ENCODE data around the gene A4GNT. TPM values are rescaled to one million over a fixed set of nuclear protein-coding genes. Genes with fewer than 3 reads are reported as not detected.
"Not testable (repeated sequence)": the region's sequence is repeated elsewhere in the genome, so short reads cannot be mapped to it uniquely, and the experiment has no call there.

Gene A4GNT
- polyA plus RNA-seq, 1 donor, result 0.07 TPM

- DNase-seq, result no peak
- WGBS (ENCODE audit: insufficient coverage, low lambda C conversion rate), result no CpG with 5 or more reads among the region's 4 CpGs
- Histone ChIP-seq H3K4me3 (ENCODE audit: low read length) (no peak overlapping the region), H3K36me3 (ENCODE audit: control insufficient read depth, insufficient read depth, low read length) (no peaks in the 10 kb centered on the region), H3K9me3 (ENCODE audit: control insufficient read depth, low read depth, low read length) (no peaks in the 10 kb centered on the region), H3K27ac (ENCODE audit: low read length) (no peak overlapping the region), H3K27me3 (ENCODE audit: control insufficient read depth, insufficient read depth, low read length) (peaks cover 8% of the 10 kb centered on the region), H3K4me1 (ENCODE audit: control insufficient read depth, insufficient read depth, low read length) (no peaks in the 10 kb centered on the region)
Measured at GRCh38 chr3:138119423-138119766, 12.8 kb downstream of the A4GNT start.

DNA sequence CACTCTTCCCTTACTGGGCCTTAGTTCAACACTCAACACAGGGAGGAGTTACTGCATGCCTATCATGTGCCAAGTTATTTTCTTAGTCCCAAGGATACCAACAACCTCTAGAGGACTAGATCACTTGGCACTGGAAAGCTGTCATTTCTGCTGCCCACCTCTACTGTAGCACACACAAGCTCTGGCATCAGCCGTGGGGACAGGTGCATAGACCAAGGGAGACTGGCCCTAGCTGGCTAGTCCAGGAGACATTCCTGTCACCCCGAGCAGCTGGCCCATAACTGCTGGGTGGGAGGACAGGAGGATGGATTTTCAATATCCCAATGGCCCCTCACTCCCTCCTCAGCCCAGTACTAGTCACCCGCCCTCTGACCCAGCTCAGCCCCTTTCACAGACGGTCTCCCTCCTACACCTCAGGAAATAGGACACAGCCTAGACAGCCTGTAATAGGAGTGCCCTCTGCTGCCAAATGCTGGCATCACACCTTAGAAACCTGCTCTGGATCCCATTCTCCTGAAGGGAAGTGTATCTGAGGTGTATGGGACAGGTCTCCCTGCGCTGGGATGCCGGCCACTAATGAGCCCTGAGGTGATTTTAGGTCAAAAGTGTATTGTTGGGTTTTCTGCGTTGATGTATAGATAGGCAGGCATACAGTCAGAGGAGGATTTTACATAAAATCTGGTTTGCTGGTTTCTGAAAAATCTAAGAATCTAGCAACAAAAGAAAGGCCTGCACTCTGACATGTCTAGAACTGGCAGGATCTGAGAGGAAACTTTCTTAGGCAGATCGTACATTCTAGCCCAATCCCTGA, 13.4 kb downstream of the A4GNT start:
- H3K27me3 ChIP-seq (ENCODE audit: control insufficient read depth, insufficient read depth, low read length), result peaks cover 8% of the 10 kb centered on the region
- peak; percentile 30 to 35 for DNase-seq
- H3K27ac ChIP-seq (ENCODE audit: low read length), result no peak overlapping the region
- WGBS (ENCODE audit: insufficient coverage, low lambda C conversion rate), result no CpG with 5 or more reads among the region's 8 CpGs
- H3K36me3 ChIP-seq (ENCODE audit: control insufficient read depth, insufficient read depth, low read length), result no peaks in the 10 kb centered on the region
- H3K4me1 ChIP-seq (ENCODE audit: control insufficient read depth, insufficient read depth, low read length), result no peaks in the 10 kb centered on the region
- no peaks in the 10 kb centered on the region for H3K9me3 ChIP-seq (ENCODE audit: control insufficient read depth, low read depth, low read length)
- H3K4me3 ChIP-seq (ENCODE audit: low read length), result no peak overlapping the region

GRCh38 chr3:138114988-138115971, 16.9 kb downstream of the A4GNT start, which contains the start of gene DZIP1L:
TSS of gene DZIP1L (minus strand) at chr3:138115608. CDS start at chr3:138103971, 11,637 bp downstream.
- peak within 1 kb of the TSS; percentile 72 for H3K4me3 ChIP-seq (ENCODE audit: low read length)
- no peaks in the 10 kb centered on the region for H3K36me3 ChIP-seq (ENCODE audit: control insufficient read depth, insufficient read depth, low read length)
- peaks cover 8% of the 10 kb centered on the region for H3K27me3 ChIP-seq (ENCODE audit: control insufficient read depth, insufficient read depth, low read length)
- H3K27ac ChIP-seq (ENCODE audit: low read length), result peak within 1 kb of the TSS; percentile 59
- H3K4me1 ChIP-seq (ENCODE audit: control insufficient read depth, insufficient read depth, low read length), result no peaks in the 10 kb centered on the region
- H3K9me3 ChIP-seq (ENCODE audit: control insufficient read depth, low read depth, low read length), result no peaks in the 10 kb centered on the region
- no CpG with 5 or more reads among the region's 86 CpGs for WGBS (ENCODE audit: insufficient coverage, low lambda C conversion rate)
- DNase-seq, result peak; percentile 13 to 59

GRCh38 chr3:138114431-138114918, 17.7 kb downstream of the A4GNT start:
- Histone ChIP-seq H3K27ac (ENCODE audit: low read length) (peak overlapping the region; percentile 24), H3K4me1 (ENCODE audit: control insufficient read depth, insufficient read depth, low read length) (no peaks in the 10 kb centered on the region), H3K36me3 (ENCODE audit: control insufficient read depth, insufficient read depth, low read length) (no peaks in the 10 kb centered on the region), H3K9me3 (ENCODE audit: control insufficient read depth, low read depth, low read length) (no peaks in the 10 kb centered on the region), H3K4me3 (ENCODE audit: low read length) (peak overlapping the region; percentile 72), H3K27me3 (ENCODE audit: control insufficient read depth, insufficient read depth, low read length) (peaks cover 8% of the 10 kb centered on the region)
- no CpG with 5 or more reads among the region's 9 CpGs for WGBS (ENCODE audit: insufficient coverage, low lambda C conversion rate)
- DNase-seq, result peak in 1 of 2 donors; percentile 11

GRCh38 chr3:138113326-138113725, 18.9 kb downstream of the A4GNT start:
- Histone ChIP-seq H3K27me3 (ENCODE audit: control insufficient read depth, insufficient read depth, low read length) (peaks cover 8% of the 10 kb centered on the region), H3K4me3 (ENCODE audit: low read length) (no peak overlapping the region), H3K9me3 (ENCODE audit: control insufficient read depth, low read depth, low read length) (no peaks in the 10 kb centered on the region), H3K27ac (ENCODE audit: low read length) (no peak overlapping the region), H3K4me1 (ENCODE audit: control insufficient read depth, insufficient read depth, low read length) (no peaks in the 10 kb centered on the region), H3K36me3 (ENCODE audit: control insufficient read depth, insufficient read depth, low read length) (no peaks in the 10 kb centered on the region)
- peak in 1 of 2 donors; percentile 2 for DNase-seq
- WGBS (ENCODE audit: insufficient coverage, low lambda C conversion rate), result no CpG with 5 or more reads among the region's 1 CpG

GRCh38 chr3:138112362-138112761, 19.8 kb downstream of the A4GNT start:
- DNase-seq, result no peak
- WGBS (ENCODE audit: insufficient coverage, low lambda C conversion rate), result no CpG with 5 or more reads among the region's 8 CpGs

GRCh38 chr3:138105598-138105997, 26.6 kb downstream of the A4GNT start:
- no peak for DNase-seq
- H3K4me1 ChIP-seq (ENCODE audit: control insufficient read depth, insufficient read depth, low read length), result no peaks in the 10 kb centered on the region
- no peak overlapping the region for H3K27ac ChIP-seq (ENCODE audit: low read length)
- no peaks in the 10 kb centered on the region for H3K36me3 ChIP-seq (ENCODE audit: control insufficient read depth, insufficient read depth, low read length)
- no peaks in the 10 kb centered on the region for H3K27me3 ChIP-seq (ENCODE audit: control insufficient read depth, insufficient read depth, low read length)
- H3K4me3 ChIP-seq (ENCODE audit: low read length), result no peak overlapping the region
- no CpG with 5 or more reads among the region's 1 CpG for WGBS (ENCODE audit: insufficient coverage, low lambda C conversion rate)
- no peaks in the 10 kb centered on the region for H3K9me3 ChIP-seq (ENCODE audit: control insufficient read depth, low read depth, low read length)

More at GRCh38 chr3:138112362-138112761, 19.8 kb downstream of the A4GNT start:
- Histone ChIP-seq H3K27ac (ENCODE audit: low read length) (no peak overlapping the region), H3K36me3 (ENCODE audit: control insufficient read depth, insufficient read depth, low read length) (no peaks in the 10 kb centered on the region), H3K9me3 (ENCODE audit: control insufficient read depth, low read depth, low read length) (no peaks in the 10 kb centered on the region), H3K4me1 (ENCODE audit: control insufficient read depth, insufficient read depth, low read length) (no peaks in the 10 kb centered on the region), H3K4me3 (ENCODE audit: low read length) (no peak overlapping the region), H3K27me3 (ENCODE audit: control insufficient read depth, insufficient read depth, low read length) (peaks cover 8% of the 10 kb centered on the region)

DNA sequence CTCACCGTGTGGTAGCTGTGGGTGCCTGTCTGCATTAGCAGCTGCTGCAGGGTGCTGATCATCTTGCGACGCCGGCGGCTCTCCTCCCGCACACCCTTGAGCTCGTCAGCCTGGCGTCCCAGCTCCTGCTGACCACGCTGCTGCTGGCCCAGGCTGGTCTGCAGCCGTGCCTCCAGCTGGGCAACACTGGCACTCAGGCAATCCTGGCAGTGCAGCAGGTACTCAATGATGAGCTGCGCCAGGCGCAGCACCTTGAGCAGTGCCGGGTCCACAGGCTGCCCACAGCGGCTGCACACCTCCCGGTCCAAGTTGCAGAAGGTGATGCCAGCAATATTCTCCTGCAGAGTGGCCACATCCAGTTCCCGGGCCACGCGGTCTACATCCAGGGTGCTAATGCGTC, 28.7 kb downstream of the A4GNT start:
- Histone ChIP-seq H3K4me3 (ENCODE audit: low read length) (no peak overlapping the region), H3K4me1 (ENCODE audit: control insufficient read depth, insufficient read depth, low read length) (no peaks in the 10 kb centered on the region), H3K27me3 (ENCODE audit: control insufficient read depth, insufficient read depth, low read length) (no peaks in the 10 kb centered on the region), H3K27ac (ENCODE audit: low read length) (no peak overlapping the region), H3K36me3 (ENCODE audit: control insufficient read depth, insufficient read depth, low read length) (no peaks in the 10 kb centered on the region), H3K9me3 (ENCODE audit: control insufficient read depth, low read depth, low read length) (no peaks in the 10 kb centered on the region)
- no CpG with 5 or more reads among the region's 19 CpGs for WGBS (ENCODE audit: insufficient coverage, low lambda C conversion rate)
- no peak for DNase-seq

DNA sequence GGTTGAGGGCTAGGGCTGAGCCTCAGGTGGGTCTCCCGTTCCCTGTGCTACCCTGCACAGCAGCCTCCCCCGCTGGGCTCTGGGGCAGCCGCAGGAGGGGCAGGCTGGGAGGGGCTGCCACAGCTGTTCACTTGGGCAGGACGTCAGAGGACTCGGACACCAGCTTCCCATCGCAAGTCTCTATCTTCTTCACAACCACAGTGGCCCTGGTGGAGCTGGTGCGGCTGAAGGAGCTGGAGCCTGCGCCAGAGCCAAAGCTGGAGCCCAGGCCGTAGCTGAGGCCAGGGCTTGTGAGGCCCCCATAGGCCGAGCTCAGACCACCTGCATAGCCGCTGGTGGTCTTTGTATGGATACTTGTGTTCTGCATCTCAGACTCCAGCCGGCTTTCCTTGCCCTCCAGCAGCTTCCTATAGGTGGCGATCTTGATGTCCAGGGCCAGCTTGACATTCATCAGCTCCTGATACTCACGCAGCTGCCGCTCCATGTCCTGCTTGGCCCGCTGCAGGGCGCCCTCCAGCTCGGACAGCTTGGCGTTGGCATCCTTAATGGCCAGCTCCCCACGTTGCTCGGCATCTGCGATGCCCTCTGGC, 30.7 kb downstream of the A4GNT start:
- H3K27ac ChIP-seq (ENCODE audit: low read length); H3K4me3 ChIP-seq (ENCODE audit: low read length); H3K9me3 ChIP-seq (ENCODE audit: control insufficient read depth, low read depth, low read length); DNase-seq; H3K27me3 ChIP-seq (ENCODE audit: control insufficient read depth, insufficient read depth, low read length); H3K4me1 ChIP-seq (ENCODE audit: control insufficient read depth, insufficient read depth, low read length); H3K36me3 ChIP-seq (ENCODE audit: control insufficient read depth, insufficient read depth, low read length): not testable (repeated sequence)
- WGBS (ENCODE audit: insufficient coverage, low lambda C conversion rate), result no CpG with 5 or more reads among the region's 22 CpGs

GRCh38 chr3:138099417-138099816, 32.8 kb downstream of the A4GNT start:
- peaks cover 5% of the 10 kb centered on the region for H3K36me3 ChIP-seq (ENCODE audit: control insufficient read depth, insufficient read depth, low read length)

More at GRCh38 chr3:138099417-138099816, 32.8 kb downstream of the A4GNT start:
- no peak overlapping the region for H3K4me3 ChIP-seq (ENCODE audit: low read length)
- H3K27me3 ChIP-seq (ENCODE audit: control insufficient read depth, insufficient read depth, low read length), result no peaks in the 10 kb centered on the region
- H3K9me3 ChIP-seq (ENCODE audit: control insufficient read depth, low read depth, low read length), result no peaks in the 10 kb centered on the region
- DNase-seq, result no peak
- H3K4me1 ChIP-seq (ENCODE audit: control insufficient read depth, insufficient read depth, low read length), result no peaks in the 10 kb centered on the region
- H3K27ac ChIP-seq (ENCODE audit: low read length), result no peak overlapping the region
